Measurements from ENCODE around the gene IMPDH2.

- TF ChIP-seq CTCF (IDR thresholded peaks at IDR 0.05; ENCODE audit: control extremely low read depth in 1 of 3, insufficient read depth in 1 of 3, low read depth in 1 of 3, low read length in 3 of 3) (no peak), USF2 (IDR thresholded peaks at IDR 0.05; ENCODE audit: low read length) (no peak), POLR2A (IDR thresholded peaks at IDR 0.05; ENCODE audit: control extremely low read depth in 1 of 2, low read depth in 2 of 2, low read length in 2 of 2) (no peak), CHD1 (IDR thresholded peaks at IDR 0.05; ENCODE audit: low read depth, low read length) (no peak), PHF8 (conservative IDR thresholded peaks at IDR 0.05; ENCODE audit: low read depth, low read length) (no peak), FOSL1 (IDR thresholded peaks at IDR 0.05; ENCODE audit: insufficient read depth, low read depth, low read length) (no peak), ZNF274 (IDR thresholded peaks at IDR 0.05; ENCODE audit: borderline replicate concordance, extremely low read depth, low read length) (no peak), POLR2AphosphoS5 (IDR thresholded peaks at IDR 0.05; ENCODE audit: low read depth, low read length) (no peak)
Observed at GRCh38 chr3:49076646-49077045, 47.4 kb upstream of the IMPDH2 start.

Data from H1 (cell line).